Measurements from ENCODE around the gene PRR19. TPM values are rescaled to one million over a fixed set of nuclear protein-coding genes. Genes with fewer than 3 reads are reported as not detected.

Gene PRR19
- total RNA-seq, 2 donors from 2014 or later: 0.32 to 1.0 TPM

- DNase-seq: no peak
- intact Hi-C loops (cut with DNase I): no loop called here
- no peak for TF ChIP-seq CTCF (IDR thresholded peaks at IDR 0.05)
- no peaks in the 10 kb centered on the region for H3K9me3 ChIP-seq
- H3K4me1 ChIP-seq: peaks cover 1% of the 10 kb centered on the region
- H3K9ac ChIP-seq (ENCODE audit: low read depth in 2 of 2, low read length in 2 of 2): no peak overlapping the region
- no peaks in the 10 kb centered on the region for H3K27me3 ChIP-seq
- no peaks in the 10 kb centered on the region for H3K36me3 ChIP-seq
- H3K27ac ChIP-seq: no peak overlapping the region
- no peak overlapping the region for H3K4me3 ChIP-seq
These were observed 4.7 kb downstream of the PRR19 start for GRCh38 chr19:42306646-42307045.

- H3K9me3 ChIP-seq: no peaks in the 10 kb centered on the region
- intact Hi-C loops (cut with DNase I): no loop called here
- H3K9ac ChIP-seq (ENCODE audit: low read depth in 2 of 2, low read length in 2 of 2): no peak overlapping the region
- no peaks in the 10 kb centered on the region for H3K36me3 ChIP-seq
- no peak for TF ChIP-seq CTCF (IDR thresholded peaks at IDR 0.05)
- peaks cover 9% of the 10 kb centered on the region for H3K27me3 ChIP-seq
- no peak overlapping the region for H3K4me3 ChIP-seq
- H3K4me1 ChIP-seq: no peaks in the 10 kb centered on the region
- H3K27ac ChIP-seq: no peak overlapping the region
- no peak for DNase-seq
These were observed 7.8 kb downstream of the PRR19 start for GRCh38 chr19:42309686-42310085.

- peaks cover 9% of the 10 kb centered on the region for H3K27me3 ChIP-seq
- no peaks in the 10 kb centered on the region for H3K36me3 ChIP-seq
- no peaks in the 10 kb centered on the region for H3K4me1 ChIP-seq
- intact Hi-C loops (cut with DNase I): no loop called here
- DNase-seq: no peak
- no peak for TF ChIP-seq CTCF (IDR thresholded peaks at IDR 0.05)
- no peak overlapping the region for H3K27ac ChIP-seq
- no peaks in the 10 kb centered on the region for H3K9me3 ChIP-seq
- H3K4me3 ChIP-seq: no peak overlapping the region
- no peak overlapping the region for H3K9ac ChIP-seq (ENCODE audit: low read depth in 2 of 2, low read length in 2 of 2)
These were observed 9.7 kb downstream of the PRR19 start for GRCh38 chr19:42311657-42312056.

- H3K36me3 ChIP-seq: no peaks in the 10 kb centered on the region
- H3K27ac ChIP-seq: no peak overlapping the region
- intact Hi-C loops (cut with DNase I): no loop called here
- no peak for DNase-seq
- H3K4me1 ChIP-seq: no peaks in the 10 kb centered on the region
- H3K9me3 ChIP-seq: no peaks in the 10 kb centered on the region
- peaks cover 9% of the 10 kb centered on the region for H3K27me3 ChIP-seq
- no peak overlapping the region for H3K9ac ChIP-seq (ENCODE audit: low read depth in 2 of 2, low read length in 2 of 2)
- no peak for TF ChIP-seq CTCF (IDR thresholded peaks at IDR 0.05)
- no peak overlapping the region for H3K4me3 ChIP-seq
These were observed 10.4 kb downstream of the PRR19 start for GRCh38 chr19:42312370-42312769.

GRCh38 chr19:42313096-42313839 is 11.3 kb downstream of the PRR19 start, which contains the start of gene TMEM145:
Gene TMEM145 (plus strand): TSS chr19:42313309. CDS start chr19:42313377, 68 bp downstream.
- Histone ChIP-seq H3K9me3 (no peaks in the 10 kb centered on the region), H3K9ac (ENCODE audit: low read depth in 2 of 2, low read length in 2 of 2) (no peak within 1 kb of the TSS), H3K36me3 (no peaks in the 10 kb centered on the region), H3K27me3 (peaks cover 9% of the 10 kb centered on the region), H3K27ac (no peak within 1 kb of the TSS), H3K4me3 (peak within 1 kb of the TSS; percentile 43), H3K4me1 (no peaks in the 10 kb centered on the region)
- no peak for DNase-seq
- intact Hi-C loops (cut with DNase I): no loop called here
- no peak for TF ChIP-seq CTCF (IDR thresholded peaks at IDR 0.05)

All from colonic mucosa (tissue), 4 donors.